ENCODE measurements around the gene PSD4. TPM values are rescaled to one million over a fixed set of nuclear protein-coding genes. Genes with fewer than 3 reads are reported as not detected.

Gene PSD4
- total RNA-seq, 1 experiment from 2014 or later, result 1.0 TPM

GRCh38 chr2:113186433-113186796, 12.6 kb downstream of the PSD4 start:
- H4K20me1 ChIP-seq (ENCODE audit: control insufficient read depth, insufficient read depth, insufficient read length), result no peaks in the 10 kb centered on the region
- Mint-ChIP-seq H3K4me1 (peaks cover 7 to 13% of the 10 kb centered on the region in 2 experiments), H3K27ac (no peak overlapping the region), H3K9me3 (no peaks in the 10 kb centered on the region; a peak in 1 of 5 replicates), H3K36me3 (ENCODE audit: insufficient read depth in 1 of 3, low read depth in 3 of 3) (no peaks in the 10 kb centered on the region; a peak in 1 of 7 replicates), H3K27me3 (ENCODE audit: low read depth) (peaks cover 3% of the 10 kb centered on the region), H3K4me3 (no peak overlapping the region; a peak in 1 of 5 replicates)
- no peak overlapping the region for H2BK20ac ChIP-seq (ENCODE audit: low read depth, low read length, poor library complexity, severe bottlenecking)
- no peak overlapping the region for H2AFZ ChIP-seq (ENCODE audit: low read length)
- no peak overlapping the region for H3K18ac ChIP-seq (ENCODE audit: insufficient read length, low read depth, low read length)
- no peaks in the 10 kb centered on the region for H3K79me2 ChIP-seq (ENCODE audit: insufficient read depth, low read length)
- no peak overlapping the region for H3K4ac ChIP-seq (ENCODE audit: low read depth, low read length)
- TF ChIP-seq CTCF (conservative IDR thresholded peaks at IDR 0.05), result no peak
- no peak overlapping the region for H4K5ac ChIP-seq (ENCODE audit: insufficient read length, low read depth, low read length)
- no peak overlapping the region for H3K14ac ChIP-seq (ENCODE audit: insufficient read depth, low read length)
- no peak overlapping the region for H3K56ac ChIP-seq (ENCODE audit: insufficient read length, low read depth, low read length)
- no peaks in the 10 kb centered on the region for H3K9me3 ChIP-seq (ENCODE audit: control insufficient read depth, low read depth, low read length)
- H3K9ac ChIP-seq (ENCODE audit: extremely low read depth, insufficient read length, low read length), result no peak overlapping the region
- no peak overlapping the region for H2BK15ac ChIP-seq (ENCODE audit: low read depth, low read length)
- H3T11ph ChIP-seq (ENCODE audit: low read length), result no peak overlapping the region
- DNase-seq, result no peak
- H4K91ac ChIP-seq (ENCODE audit: insufficient read length, low read depth, low read length), result no peak overlapping the region
- H3K23ac ChIP-seq (ENCODE audit: insufficient read length, low read depth, low read length), result no peak overlapping the region
- no peak overlapping the region for H3K4me2 ChIP-seq (ENCODE audit: insufficient read depth, insufficient read length, low read length)
- H3K79me1 ChIP-seq (ENCODE audit: insufficient read depth, low read depth, low read length, poor library complexity, severe bottlenecking), result no peaks in the 10 kb centered on the region
- no peak overlapping the region for H2BK5ac ChIP-seq (ENCODE audit: insufficient read length, low read length)
- no peak overlapping the region for H3K27ac ChIP-seq (ENCODE audit: insufficient read length, low read depth, low read length)
- H2AK5ac ChIP-seq (ENCODE audit: insufficient read length, low read length), result no peak overlapping the region
- H3K23me2 ChIP-seq (ENCODE audit: insufficient read length, low read depth, low read length, poor library complexity, severe bottlenecking), result no peaks in the 10 kb centered on the region
- no CpG with 5 or more reads among the region's 5 CpGs for WGBS (ENCODE audit: extremely low coverage, insufficient read length, low lambda C conversion rate)
- no peaks in the 10 kb centered on the region for H3K27me3 ChIP-seq (ENCODE audit: insufficient read depth, low read length)
- no peak overlapping the region for H2BK120ac ChIP-seq (ENCODE audit: low read depth, low read length, poor library complexity, severe bottlenecking)
- no peaks in the 10 kb centered on the region; the same call in 1 of the 2 replicates for H3K4me1 ChIP-seq (ENCODE audit: insufficient read depth, low read length)
- H2BK12ac ChIP-seq (ENCODE audit: insufficient read length, low read depth, low read length), result no peak overlapping the region
- no peak overlapping the region for H4K8ac ChIP-seq (replicated peaks; ENCODE audit: insufficient read length, low read depth, low read length)
